ENCODE data around the gene WNT1. TPM values are rescaled to one million over a fixed set of nuclear protein-coding genes. Genes with fewer than 3 reads are reported as not detected.

The WNT1 gene
- total RNA-seq, 1 donor from 2014 or later, result 28.9 TPM

DNA sequence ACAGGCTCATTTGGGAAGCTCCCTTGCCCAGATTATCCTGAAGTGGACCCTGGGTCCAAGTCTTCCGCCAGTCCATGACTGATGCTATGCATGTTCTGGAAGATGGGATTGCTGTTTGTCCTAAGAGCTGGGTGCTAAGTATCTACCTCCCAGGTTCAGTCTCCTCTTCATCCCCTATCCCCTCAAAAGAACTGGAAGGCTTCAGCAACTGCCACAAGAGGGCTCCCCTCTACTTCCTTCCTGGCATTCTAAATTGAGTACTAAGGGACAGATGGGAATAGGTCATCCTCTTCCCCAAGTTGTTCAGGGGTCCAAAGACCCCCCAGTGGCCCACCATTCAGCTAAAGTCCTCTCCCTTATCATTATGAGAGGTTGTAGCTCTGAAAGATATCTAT lies 43.8 kb upstream of the WNT1 start:
- H3K9me3 Mint-ChIP-seq, result no peaks in the 10 kb centered on the region
- no peaks in the 10 kb centered on the region for H3K27me3 Mint-ChIP-seq
- H3K4me3 Mint-ChIP-seq, result no peak overlapping the region
- H3K27ac Mint-ChIP-seq, result no peak overlapping the region
- no peak for DNase-seq (ENCODE audit: extremely low spot score, unreplicated experiment)
- peaks cover 4% of the 10 kb centered on the region for H3K4me1 Mint-ChIP-seq (ENCODE audit: unreplicated experiment)
- TF ChIP-seq, protein P1, sequence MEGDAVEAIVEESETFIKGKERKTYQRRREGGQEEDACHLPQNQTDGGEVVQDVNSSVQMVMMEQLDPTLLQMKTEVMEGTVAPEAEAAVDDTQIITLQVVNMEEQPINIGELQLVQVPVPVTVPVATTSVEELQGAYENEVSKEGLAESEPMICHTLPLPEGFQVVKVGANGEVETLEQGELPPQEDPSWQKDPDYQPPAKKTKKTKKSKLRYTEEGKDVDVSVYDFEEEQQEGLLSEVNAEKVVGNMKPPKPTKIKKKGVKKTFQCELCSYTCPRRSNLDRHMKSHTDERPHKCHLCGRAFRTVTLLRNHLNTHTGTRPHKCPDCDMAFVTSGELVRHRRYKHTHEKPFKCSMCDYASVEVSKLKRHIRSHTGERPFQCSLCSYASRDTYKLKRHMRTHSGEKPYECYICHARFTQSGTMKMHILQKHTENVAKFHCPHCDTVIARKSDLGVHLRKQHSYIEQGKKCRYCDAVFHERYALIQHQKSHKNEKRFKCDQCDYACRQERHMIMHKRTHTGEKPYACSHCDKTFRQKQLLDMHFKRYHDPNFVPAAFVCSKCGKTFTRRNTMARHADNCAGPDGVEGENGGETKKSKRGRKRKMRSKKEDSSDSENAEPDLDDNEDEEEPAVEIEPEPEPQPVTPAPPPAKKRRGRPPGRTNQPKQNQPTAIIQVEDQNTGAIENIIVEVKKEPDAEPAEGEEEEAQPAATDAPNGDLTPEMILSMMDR (conservative IDR thresholded peaks at IDR 0.05), result peak; percentile 35
- H3K36me3 Mint-ChIP-seq, result peaks cover 29% of the 10 kb centered on the region

DNA sequence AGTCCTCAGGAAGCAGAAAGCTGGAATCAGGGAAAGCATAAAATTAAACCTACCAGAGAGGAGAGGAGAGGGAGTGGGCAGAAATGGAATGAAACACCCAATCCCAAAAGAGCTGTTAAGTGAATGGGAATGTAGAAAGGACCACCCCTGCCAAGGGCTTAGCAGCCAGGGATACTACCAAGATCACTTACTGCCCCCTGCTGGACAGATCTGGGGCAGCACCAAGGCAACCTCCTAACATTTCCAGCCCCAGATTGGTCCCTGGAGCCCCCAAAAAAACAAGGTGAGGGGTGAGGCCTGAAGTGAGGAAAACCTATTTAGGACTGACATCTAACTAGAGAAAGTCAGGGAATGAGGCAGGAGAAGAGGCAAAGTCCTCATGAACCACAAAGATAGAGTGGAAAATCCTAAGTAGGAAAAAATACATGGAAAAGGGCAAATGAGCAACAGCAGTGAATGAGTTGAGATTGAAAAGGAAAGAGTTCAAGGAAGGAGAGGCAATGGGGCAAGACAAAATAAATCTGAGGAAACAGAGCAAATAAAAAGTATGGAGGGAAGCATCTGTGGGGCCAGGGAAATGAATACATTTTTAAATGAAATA lies 41.6 kb upstream of the WNT1 start:
- DNase-seq (ENCODE audit: extremely low spot score, unreplicated experiment), result peak; percentile 86
- H3K27me3 Mint-ChIP-seq, result no peaks in the 10 kb centered on the region
- TF ChIP-seq, protein P1 (conservative IDR thresholded peaks at IDR 0.05), result peak; percentile 98
- H3K4me3 Mint-ChIP-seq, result no peak overlapping the region
- no peaks in the 10 kb centered on the region for H3K9me3 Mint-ChIP-seq
- peaks cover 23% of the 10 kb centered on the region for H3K36me3 Mint-ChIP-seq
- H3K27ac Mint-ChIP-seq, result no peak overlapping the region
- H3K4me1 Mint-ChIP-seq (ENCODE audit: unreplicated experiment), result peaks cover 4% of the 10 kb centered on the region

DNA sequence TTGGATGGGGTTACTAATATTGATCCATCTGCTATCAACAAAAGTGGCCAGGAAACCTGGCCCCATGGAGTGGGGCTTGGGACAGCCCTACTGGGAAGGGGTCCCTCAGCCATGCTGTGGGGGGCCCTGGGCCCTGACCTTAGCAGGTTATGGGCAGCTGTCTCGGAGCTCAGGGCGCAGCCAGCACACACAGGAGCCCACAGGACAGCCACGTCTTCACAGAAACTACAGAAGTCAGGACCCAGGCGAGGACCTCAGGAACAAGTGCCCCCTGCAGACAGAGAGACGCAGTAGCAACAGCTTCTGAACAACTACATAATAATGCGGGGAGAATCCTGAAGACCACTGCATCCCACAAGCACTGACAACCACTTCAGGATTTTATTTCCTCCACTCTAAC lies 41.0 kb upstream of the WNT1 start:
- TF ChIP-seq, protein P1 (conservative IDR thresholded peaks at IDR 0.05), result no peak
- Mint-ChIP-seq H3K9me3 (no peaks in the 10 kb centered on the region), H3K27me3 (no peaks in the 10 kb centered on the region), H3K36me3 (peaks cover 27% of the 10 kb centered on the region), H3K27ac (no peak overlapping the region), H3K4me3 (no peak overlapping the region), H3K4me1 (ENCODE audit: unreplicated experiment) (peaks cover 6% of the 10 kb centered on the region)
- DNase-seq (ENCODE audit: extremely low spot score, unreplicated experiment), result no peak

DNA sequence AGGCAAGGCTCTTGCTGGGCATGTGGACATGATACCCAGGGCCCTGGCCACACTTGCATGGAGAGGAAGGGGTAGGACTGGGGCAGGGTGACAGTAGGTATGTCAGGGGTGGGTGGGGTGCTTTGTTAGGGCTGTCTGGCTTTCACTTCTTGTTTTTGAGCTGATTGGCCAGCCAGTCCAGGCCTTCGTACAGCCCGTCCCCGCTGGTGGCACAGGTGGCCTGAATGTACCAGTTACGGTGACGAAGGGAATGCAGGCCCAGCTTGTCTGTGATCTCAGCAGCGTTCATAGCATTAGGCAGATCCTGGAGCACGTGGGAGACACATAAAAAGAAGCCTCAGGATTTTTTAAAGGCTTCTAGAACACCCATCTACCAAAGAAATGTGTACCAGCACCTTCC lies 39.3 kb upstream of the WNT1 start:
- Mint-ChIP-seq H3K36me3 (peaks cover 27% of the 10 kb centered on the region), H3K9me3 (no peaks in the 10 kb centered on the region), H3K4me3 (no peak overlapping the region), H3K27ac (no peak overlapping the region), H3K27me3 (no peaks in the 10 kb centered on the region), H3K4me1 (ENCODE audit: unreplicated experiment) (peaks cover 12% of the 10 kb centered on the region)
- TF ChIP-seq, protein P1 (conservative IDR thresholded peaks at IDR 0.05), result no peak
- no peak for DNase-seq (ENCODE audit: extremely low spot score, unreplicated experiment)

DNA sequence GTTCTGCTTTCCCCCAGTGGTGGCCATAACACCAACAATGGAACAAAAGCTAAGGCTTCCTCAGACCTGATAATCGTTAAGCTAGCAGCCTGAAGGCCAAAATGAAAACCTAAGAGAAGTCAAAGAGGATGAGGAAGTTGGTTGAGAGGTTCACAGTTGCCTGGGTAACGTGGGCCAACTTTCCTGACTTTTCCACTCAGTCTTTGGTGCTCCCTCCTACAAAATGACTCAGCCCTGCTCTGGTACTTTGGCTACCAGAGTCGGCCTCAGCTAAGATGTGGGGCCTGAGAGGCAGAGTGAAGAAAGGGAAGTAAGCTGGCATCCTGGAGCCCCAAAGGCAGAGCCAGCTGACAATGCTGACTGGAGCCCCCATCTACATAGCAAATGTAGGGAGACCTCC lies 37.9 kb upstream of the WNT1 start:
- no peak for DNase-seq (ENCODE audit: extremely low spot score, unreplicated experiment)
- Mint-ChIP-seq H3K4me1 (ENCODE audit: unreplicated experiment) (peaks cover 20% of the 10 kb centered on the region), H3K27me3 (no peaks in the 10 kb centered on the region), H3K36me3 (peaks cover 20% of the 10 kb centered on the region), H3K4me3 (no peak overlapping the region), H3K27ac (peak overlapping the region; percentile 77), H3K9me3 (no peaks in the 10 kb centered on the region)
- TF ChIP-seq, protein P1 (conservative IDR thresholded peaks at IDR 0.05), result no peak

DNA sequence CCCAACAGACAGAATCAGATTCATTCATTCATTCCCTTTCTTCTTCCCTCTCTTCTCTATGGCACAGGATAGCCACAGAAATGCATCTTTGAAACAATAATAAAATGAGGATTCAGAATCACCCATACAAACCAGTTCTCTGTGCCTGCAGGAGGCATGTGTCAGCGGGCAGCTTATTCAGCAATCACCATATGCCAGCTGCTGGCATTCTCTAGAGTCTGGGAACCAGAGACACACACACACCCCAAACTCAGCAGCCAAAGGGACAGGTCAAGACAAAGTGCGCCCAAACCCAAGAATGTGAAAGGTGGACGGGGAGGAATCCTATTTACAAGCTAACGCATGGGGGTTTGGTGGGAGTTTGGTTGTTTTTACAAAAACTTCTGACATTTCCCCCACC lies 34.9 kb upstream of the WNT1 start:
- Mint-ChIP-seq H3K4me1 (ENCODE audit: unreplicated experiment) (peaks cover 21% of the 10 kb centered on the region), H3K36me3 (peaks cover 21% of the 10 kb centered on the region), H3K4me3 (no peak overlapping the region), H3K27ac (no peak overlapping the region), H3K27me3 (no peaks in the 10 kb centered on the region), H3K9me3 (no peaks in the 10 kb centered on the region)
- TF ChIP-seq, protein P1 (conservative IDR thresholded peaks at IDR 0.05), result no peak
- DNase-seq (ENCODE audit: extremely low spot score, unreplicated experiment), result no peak

All from type B pancreatic cell (in vitro differentiated cells).